Epithelial cell of esophagus (primary cell): ENCODE data around the gene FMNL2.

Source experiments
- DNase-seq: peaks from one replicate; pipeline ENCODE4 v3.0.0; 2010; ENCODE audit warnings: low read depth
- H3K4me3 ChIP-seq: 2 replicates; pipeline ENCODE4 v1.5.1; 2011; ENCODE audit warnings: mild to moderate bottlenecking, low read length, control low read depth
- TF ChIP-seq, protein P1 (sequence below): IDR thresholded peaks from 2 replicates; pipeline ENCODE4 v1.5.1; 2011; ENCODE audit warnings: low read depth, mild to moderate bottlenecking, low read length, control low read depth, inconsistent platforms; ENCODE audit not compliant: insufficient read depth; ENCODE audit errors: missing control alignments

The FMNL2 gene

DNA sequence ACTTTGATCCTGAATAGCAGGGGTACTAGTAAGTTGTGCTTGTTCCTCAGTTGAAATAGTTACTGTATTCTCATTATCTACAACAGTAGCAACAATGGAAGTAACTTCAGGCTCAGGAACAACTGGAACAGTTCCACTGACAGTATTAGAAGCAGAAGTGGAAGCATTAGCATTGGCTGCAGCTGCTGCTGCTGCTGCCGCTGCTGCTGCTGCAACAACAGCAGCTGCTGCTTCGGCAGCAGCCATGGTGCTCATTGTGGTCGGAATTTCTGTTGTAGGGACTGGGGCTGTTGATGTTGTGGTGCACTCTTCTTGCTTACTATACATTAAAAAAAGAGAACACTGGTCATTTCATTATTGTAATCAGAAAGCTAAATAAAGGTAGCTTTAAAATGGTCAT lies 341.5 kb downstream of the FMNL2 start:
- H3K4me3 ChIP-seq, result no peak overlapping the region
- no peak for DNase-seq
- TF ChIP-seq, protein P1, sequence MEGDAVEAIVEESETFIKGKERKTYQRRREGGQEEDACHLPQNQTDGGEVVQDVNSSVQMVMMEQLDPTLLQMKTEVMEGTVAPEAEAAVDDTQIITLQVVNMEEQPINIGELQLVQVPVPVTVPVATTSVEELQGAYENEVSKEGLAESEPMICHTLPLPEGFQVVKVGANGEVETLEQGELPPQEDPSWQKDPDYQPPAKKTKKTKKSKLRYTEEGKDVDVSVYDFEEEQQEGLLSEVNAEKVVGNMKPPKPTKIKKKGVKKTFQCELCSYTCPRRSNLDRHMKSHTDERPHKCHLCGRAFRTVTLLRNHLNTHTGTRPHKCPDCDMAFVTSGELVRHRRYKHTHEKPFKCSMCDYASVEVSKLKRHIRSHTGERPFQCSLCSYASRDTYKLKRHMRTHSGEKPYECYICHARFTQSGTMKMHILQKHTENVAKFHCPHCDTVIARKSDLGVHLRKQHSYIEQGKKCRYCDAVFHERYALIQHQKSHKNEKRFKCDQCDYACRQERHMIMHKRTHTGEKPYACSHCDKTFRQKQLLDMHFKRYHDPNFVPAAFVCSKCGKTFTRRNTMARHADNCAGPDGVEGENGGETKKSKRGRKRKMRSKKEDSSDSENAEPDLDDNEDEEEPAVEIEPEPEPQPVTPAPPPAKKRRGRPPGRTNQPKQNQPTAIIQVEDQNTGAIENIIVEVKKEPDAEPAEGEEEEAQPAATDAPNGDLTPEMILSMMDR, result no peak

DNA sequence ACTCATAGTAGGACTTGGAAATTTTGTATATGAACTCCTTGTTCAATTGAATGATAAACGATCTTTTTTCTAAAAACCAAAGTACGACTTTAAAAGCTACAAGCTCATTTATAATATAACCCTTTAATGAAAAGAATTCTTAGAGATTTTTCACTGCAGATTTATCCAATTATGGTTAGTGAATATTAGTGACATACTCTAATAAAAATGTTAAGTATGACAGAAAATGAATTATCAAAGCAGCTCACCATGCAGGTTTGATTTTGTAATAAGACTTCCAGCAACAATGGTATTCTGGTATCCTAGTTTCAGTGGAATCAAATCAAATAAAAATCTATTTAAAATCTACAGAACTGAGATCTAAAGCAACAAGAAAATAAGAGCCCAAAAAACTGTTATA lies 343.8 kb downstream of the FMNL2 start:
- TF ChIP-seq, protein P1, result no peak
- no peak for DNase-seq
- H3K4me3 ChIP-seq, result no peak overlapping the region

DNA sequence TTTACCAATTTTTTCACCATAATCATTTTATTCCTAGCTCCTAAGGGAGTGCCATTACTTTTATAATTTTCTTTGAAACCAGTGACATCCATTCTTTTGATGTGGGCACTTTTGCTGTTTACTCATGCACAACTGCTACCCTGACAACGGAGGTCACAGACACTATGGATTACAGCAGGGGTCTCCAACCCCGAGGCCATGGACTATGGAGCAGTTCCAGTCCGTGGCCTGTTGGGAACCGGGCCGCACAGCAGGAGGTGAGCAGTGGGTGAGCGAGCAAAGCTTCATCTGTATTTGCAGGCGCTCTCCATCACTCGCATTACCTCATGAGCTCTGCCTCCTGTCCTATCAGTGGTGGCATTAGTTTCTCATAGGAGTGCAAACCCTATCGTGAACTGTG lies 347.7 kb downstream of the FMNL2 start:
- H3K4me3 ChIP-seq, result no peak overlapping the region
- no peak for DNase-seq
- TF ChIP-seq, protein P1, result no peak

DNA sequence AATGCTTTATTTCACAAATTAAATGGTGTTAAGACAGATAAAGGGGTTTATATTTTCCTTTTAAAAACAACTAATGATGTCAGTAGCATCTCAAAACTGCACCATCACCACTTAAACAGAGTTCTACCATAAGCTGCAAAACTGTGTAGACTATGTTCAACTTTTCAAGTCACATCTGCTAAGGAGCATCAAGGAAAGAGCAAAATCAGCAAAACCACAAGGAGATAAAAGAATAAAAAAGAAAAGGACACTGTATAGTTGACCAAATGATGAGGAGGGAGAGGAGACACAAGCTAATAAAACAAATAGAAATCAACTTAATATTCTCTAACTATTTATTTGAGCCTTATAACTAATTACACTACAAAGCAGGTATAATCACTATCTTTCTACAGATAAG lies 348.4 kb downstream of the FMNL2 start:
- no peak overlapping the region for H3K4me3 ChIP-seq
- TF ChIP-seq, protein P1, result no peak
- no peak for DNase-seq

DNA sequence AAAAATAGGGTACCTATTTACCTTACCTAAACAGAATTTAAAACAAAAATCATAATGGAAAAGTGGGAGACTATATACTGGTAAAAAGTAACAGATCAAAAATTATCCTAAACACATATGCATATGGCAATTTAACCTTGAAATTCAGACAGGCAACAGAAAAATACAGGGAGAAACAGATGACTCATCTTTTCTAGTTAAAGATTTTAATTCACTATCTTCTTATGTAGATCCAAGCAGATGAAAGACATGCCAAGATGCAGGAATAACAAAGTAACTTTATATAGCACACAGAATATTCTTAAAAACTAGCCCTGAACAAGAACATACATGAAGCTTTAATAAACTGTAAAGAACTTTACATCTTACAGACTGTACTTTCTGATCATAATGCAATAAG lies 351.3 kb downstream of the FMNL2 start:
- no peak overlapping the region for H3K4me3 ChIP-seq
- TF ChIP-seq, protein P1, result no peak
- DNase-seq, result no peak

DNA sequence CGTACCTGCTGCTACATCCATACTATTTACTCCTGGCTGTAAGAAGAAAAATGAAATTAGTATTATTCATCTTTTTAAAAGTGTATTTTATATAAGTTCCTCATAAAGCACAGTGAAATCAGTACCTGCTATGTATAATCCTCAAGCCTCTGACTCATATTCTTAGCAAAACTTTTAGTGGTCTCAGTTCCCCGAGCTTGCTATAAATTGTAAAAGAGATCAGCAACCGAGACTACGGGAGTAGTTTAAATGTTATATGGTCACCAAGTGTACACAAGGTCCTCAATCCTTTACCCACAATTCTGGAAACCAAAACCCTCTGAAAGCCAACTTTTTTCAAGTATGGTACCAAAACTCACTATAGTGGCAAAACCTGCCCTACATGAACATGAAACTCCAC lies 358.1 kb downstream of the FMNL2 start:
- TF ChIP-seq, protein P1, result no peak
- DNase-seq, result no peak
- H3K4me3 ChIP-seq, result no peak overlapping the region

DNA sequence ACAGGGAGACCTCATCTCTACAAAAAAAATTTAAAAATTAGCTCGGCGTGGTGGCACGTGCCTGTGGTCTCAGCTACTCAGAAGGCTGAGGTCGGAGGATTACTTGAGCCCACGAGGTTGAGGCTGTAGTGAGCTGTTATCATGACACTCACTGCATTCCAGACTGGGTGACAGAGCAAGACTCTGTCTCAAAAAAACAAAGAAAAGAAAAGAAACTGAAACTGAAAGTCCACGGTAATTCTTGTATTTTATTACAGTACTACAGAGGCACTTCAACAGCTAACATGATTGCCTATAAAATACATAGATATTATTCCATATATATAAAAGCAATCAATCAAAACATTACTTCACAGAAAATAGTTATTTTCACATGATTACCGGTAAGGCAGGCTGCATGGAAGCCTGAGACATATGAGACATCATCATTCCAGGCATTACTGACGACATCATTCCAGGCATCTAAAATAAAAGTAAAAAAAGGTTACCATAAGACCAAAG lies 359.2 kb downstream of the FMNL2 start:
- TF ChIP-seq, protein P1, result no peak
- DNase-seq, result peak; percentile 11
- no peak overlapping the region for H3K4me3 ChIP-seq
